GM19035 (cell line): ENCODE measurements around the gene PCBP3.
"Not testable (repeated sequence)": the region's sequence is repeated elsewhere in the genome, so short reads cannot be mapped to it uniquely, and the experiment has no call there.

ENCODE experiments used
- ATAC-seq: cut with Tn5 transposase; IDR thresholded peaks from one replicate; pipeline ENCODE4 v1.9.1; 2021; ENCODE audit not compliant: unreplicated experiment

PCBP3 gene

DNA sequence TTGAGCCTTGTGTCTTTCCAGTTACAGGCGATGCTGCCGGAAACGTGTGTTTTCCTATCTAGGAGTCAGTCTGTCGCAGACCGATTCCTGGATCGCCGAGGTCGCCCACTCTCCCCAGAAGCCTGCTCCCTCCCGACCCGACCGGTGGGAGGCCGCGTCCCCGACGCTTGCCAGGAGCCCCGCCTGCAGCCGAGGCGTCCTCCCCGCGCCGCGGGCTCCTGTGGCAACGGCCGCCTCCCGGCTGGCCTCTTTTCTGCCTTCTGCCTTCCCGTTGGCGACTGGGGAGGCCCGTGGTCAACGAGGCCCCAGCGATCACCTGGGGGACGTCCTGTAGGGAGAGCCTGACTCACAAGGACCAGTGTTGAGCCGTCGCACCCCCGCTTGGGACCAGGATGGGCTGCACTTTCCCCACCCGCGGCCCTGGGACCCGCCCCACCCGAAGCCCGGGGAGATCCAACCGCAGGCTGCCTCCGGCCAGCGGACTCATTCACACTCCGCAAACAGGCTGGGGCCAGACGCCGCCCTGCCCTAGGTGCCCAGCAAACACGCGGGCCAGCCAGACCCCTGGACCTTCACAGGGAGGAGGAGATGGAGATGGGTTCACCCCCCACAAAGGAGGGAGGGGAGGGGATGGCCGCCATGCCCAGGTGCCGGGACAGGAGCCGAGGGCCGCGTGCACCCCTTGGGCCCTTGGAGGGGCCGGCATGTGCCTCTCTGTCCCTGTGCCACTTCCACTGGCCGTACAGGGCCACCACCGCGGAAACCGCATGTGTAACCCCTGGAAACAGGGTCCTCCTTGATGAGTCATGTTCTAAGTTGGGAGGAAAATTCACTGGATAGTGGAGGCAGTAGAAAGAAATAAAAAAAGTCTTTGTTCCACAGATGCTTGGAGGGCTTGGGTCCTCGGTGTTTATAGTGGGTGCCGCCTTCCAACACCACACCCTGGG is 330.8 kb downstream of the PCBP3 start:
- ATAC-seq, result no peak

DNA sequence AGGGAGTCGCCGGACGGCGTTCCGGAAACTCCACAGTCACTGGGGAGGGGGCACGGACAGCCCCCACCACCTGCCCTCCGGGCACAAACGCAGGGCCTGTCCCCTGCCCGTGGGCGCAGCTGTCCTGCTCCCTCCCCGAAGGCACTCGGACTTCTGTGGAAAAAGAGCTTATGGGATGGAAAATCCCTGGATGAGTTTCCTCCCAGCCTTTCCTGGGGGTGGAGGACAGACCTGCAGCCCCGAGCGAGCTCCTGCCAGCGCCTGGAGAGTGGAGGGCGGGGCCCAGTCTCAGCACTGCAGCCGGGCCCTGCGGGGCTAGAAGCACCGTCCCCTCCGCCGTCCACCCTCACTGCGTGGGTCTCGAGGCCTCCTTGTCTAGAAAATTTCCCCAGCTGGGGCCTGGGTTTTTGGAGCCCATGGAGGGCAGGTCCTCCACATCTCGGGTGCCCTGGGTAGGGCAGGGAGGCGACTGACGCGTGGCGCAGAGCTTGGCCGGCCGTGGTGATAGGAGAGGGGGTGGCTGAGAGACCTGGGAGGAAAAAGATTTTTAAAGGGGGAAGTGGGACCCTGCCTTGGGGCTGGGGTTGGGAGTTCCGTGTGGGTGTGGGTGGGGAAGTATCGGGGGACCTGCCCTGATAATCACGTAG is 331.6 kb downstream of the PCBP3 start:
- ATAC-seq, result no peak

DNA sequence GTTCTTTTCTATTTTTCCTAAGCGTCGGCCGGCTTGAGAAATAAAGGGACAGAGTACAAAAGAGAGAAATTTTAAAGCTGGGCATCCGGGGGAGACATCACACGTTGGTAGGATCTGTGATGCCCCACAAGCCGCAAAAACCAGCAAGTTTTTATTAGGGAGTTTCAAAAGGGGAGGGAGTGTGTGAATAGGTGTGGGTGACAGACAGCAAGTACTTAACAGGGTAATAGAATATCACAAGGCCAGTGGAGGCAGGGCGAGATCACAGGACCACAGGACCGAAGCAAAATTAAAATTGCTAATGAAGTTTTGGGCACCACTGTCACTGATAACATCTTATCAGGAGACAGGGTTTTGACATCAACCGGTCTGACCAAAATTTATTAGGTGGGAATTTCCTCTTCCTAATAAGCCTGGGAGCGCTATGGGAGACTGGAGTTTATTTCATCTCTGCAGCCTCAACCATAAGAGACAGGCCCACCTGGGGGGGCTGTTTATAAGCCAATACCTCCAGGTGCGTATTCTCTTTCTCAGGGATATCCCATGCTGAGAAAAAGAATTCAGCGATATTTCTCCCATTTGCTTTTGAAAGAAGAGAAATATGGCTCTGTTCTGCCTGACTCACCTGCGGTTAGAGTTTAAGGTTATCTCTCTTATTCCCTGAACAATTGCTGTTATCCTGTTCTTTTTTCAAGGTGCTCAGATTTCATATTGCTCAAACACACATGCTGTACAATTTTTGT is 332.3 kb downstream of the PCBP3 start:
- not testable (repeated sequence) for ATAC-seq

DNA sequence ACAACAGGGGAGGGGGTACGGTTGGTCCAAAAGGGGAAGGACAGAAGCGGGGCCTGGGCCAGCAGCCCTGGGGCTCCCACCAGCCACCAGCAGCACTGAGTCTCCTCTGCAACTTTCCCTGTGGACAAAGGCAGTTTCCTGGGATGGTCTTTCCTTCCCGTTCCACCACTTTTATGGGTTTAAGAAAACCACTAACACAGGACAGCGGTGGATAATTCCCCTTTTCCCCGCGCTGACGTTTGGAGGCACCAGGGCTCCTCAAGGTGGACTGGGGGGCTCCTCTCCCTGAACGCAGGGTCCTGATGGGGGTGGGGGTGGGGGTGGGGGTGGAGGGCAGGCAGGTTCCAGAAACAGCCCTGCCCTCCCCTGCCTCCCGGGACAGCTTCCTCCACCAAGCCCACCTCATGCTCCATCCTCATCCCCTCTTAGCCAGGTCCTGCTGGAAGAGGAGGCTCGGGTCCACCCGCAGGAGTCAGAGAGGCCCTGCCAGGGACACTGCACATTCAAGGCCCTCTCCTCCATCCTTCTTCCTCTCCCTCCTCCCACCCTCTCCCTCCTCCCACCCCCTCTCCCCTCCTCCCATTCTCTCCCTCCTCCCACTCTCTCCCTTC is 333.3 kb downstream of the PCBP3 start:
- ATAC-seq, result no peak

DNA sequence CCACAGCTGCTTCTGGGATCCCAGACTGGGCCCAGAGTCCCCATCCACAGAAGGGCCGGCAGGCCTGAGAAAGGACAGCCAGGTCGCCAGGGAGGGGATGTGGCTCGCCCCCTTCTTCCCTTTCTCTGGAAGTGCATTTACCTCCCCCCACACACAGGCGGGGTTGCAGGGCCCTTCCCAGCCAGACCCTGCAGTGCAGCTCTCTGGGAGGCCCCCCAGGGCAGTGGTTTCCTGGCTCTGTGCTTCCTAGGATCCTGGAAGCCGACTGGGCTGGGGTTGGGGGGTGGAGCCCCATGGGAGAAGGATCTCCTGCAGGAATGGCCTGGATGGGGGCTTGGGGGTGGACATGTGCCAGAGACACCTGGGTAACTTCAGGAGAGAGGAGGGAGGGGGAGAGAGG is 333.9 kb downstream of the PCBP3 start:
- no peak for ATAC-seq

DNA sequence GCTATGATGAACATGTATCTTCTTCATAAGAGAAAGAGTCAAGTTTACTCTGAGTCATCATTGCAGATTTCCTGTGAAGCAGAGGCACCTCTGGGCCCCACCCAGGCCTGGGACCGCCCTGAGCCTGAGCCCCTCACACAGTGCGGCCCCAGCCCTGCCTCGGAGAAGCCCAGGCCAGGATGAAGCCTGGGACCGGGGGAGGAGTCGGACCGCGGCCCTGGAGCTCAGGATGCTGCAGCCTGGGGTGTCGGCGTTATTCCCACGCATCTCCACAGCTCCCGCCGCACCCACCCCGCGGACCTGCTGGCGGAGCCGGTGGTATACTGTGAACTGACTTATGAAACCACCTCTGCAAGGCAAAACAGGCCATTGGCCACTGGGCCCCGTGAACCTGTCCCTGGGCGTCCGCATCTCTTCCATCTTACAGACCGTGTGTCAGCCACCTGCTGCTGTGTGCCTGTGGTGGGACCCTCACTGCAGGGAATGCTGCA is 335.7 kb downstream of the PCBP3 start:
- no peak for ATAC-seq

DNA sequence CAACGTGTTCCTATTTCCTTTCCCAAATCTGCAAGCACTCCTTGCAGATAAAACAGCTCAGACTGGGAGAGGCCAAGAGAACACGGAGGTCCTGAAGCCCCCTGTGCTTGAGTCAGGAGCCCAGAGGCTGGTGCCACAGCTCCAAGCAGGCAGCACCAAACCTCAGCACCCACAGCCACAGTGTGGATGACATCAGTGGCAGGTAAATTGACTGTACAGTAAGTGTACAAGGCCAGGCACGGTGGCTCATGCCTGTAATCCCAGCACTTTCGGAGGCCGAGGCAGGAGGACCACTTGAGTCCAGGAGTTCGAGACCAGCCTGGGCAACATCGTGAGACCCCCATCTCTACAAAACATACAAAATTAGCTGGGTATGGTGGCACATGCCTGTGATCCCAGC is 336.1 kb downstream of the PCBP3 start:
- ATAC-seq, result no peak

DNA sequence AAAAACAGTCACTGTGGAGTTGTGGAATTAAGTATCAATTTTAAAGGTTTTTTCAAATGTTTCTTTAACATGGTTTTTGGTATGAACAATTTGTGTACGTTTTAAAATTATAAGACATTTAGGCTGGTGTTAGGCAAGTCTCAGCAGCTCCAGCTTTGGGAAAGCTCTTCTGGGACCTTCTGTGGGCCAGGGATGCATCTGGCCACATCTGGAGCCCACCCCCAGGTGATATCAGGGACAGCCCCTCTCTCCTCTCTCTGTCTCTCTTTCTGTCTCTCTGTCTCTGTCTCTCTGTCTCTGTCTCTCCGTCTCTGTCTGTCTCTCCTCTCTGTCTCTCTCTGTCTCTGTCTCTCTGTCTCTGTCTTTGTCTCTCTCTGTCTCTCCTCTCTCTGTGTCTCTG is 336.7 kb downstream of the PCBP3 start:
- no peak for ATAC-seq

DNA sequence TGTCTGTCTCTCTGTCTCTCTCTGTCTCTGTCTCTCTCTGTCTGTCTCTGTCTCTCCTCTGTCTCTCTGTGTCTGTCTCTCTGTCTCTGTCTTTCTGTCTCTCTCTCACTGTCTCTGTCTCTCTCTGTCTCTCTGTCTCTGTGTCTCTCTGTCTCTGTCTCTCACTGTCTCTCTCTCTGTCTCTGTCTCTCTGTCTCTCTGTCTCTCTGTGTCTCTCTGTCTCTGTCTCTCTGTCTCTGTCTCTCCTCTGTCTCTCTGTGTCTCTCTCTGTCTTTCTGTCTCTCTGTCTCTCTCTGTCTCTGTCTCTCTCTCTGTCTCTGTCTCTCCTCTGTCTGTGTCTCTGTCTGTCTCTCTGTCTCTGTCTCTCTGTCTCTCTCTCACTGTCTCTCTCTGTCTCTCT is 337.2 kb downstream of the PCBP3 start:
- no peak for ATAC-seq

DNA sequence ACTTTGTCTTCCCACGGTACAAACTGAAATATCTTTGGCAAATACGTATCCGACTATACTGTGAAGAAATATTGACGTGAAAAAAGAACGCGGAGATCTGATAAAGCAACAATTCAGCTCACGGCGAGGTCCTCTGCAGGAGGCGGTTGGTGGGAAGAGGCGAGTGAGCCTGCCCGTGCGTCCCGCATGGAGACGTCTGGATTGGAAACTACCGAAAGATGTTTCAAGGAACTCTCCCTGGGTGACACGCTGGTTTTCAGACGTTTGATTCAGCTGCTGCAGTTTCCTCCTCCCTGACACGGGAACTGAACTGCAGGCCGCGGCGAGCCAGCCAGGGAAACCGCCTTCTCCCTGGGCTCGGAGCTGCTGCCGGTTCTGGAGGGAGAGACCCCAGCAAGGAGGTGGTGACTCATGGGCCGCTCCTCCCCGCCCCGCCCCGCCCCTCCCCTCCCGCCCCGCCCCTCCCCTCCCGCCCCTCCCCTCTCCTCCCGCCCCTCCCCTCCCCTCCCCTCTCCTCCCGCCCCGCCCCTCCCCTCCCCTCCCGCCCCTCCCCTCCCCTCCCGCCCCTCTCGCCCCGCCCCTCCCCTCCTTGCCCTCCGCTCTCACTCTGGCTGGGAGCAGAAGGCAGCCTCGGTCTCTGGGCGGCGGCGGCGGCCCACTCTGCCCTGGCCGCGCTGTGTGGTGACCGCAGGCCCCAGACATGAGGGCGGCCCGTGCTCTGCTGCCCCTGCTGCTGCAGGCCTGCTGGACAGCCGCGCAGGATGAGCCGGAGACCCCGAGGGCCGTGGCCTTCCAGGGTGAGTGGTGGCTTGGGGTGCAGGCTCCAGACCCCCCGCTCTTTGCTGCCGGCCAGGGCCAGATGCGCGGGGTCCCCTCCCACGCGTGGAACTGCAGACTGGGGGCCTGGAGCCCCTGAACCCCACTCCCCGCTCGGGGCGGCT is 337.9 kb downstream of the PCBP3 start, which contains the start of gene COL6A1:
Gene COL6A1, plus strand, starts transcription at position 620 of the 941 bp plus-strand sequence. Its CDS starts 81 bp downstream, at position 701.
- ATAC-seq, result no peak

DNA sequence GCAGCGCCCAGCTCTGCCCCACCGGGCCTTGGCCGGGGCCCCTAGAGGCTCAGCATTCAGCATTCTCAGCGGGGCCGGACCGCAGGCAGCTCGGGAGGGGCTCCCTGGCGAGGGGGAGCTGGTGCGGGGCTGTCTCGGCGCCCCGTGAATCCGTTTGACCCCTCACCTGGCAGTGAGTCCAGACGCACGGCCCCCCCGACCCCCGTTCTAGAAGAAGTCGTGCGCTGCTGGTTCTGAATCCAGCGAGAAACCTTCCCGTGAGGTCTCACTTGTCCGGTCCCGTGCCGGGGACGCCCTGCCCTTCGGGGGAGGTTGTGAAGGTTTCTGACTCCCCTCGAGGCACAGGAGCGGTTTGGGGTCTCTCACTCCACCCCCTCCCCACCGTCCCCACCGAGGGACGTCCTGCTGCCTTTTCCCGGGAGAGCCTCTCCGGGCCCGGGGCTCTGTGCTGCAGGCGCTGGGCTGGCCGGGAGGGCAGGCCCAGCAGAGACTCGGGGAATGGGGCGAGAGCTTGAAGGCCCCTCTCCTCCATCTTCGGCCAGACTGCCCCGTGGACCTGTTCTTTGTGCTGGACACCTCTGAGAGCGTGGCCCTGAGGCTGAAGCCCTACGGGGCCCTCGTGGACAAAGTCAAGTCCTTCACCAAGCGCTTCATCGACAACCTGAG is 338.7 kb downstream of the PCBP3 start:
- ATAC-seq, result no peak

DNA sequence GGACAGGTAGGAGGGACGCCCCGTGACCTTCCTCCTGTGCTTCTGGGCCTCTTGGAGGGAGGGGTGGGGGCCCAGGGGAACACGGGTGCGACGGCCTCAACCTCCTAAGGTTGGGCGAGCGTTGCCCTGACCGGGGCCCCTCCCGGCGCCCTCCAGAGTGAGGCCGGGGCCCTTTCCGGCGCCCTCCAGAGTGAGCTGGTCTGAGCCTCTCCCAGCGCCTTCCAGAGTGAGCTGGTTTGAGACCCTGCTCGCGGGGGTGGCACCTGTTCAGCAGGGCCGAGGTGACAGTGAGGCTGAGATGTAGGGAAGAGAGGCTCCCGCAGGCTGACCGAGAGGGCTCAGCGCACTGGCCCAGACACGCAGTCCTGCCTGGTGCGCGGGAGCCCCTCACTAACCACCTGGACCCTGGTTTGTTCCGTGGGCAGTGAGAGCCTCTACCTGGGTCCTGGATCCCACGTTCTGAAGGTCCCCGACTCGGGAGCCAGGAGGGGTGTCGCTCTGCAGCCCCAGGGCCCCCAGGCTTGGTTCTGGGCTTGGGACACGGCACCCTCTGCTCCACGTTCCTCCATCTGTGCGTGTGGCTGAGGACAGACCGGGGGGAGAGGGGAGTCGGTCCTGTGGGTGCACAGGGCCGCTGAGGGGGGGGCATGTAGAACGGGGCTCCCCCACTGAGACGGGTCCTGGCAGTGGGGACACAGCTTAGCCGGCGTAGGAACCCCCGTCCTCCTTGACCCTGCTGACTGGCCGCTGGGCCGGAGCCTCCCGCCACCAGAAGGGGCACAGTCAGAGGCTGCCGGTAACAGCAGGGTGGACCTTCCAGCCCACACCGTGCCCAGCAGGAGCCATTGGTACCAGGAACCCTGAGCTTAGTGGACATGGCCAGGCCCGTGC is 339.5 kb downstream of the PCBP3 start:
- no peak for ATAC-seq

DNA sequence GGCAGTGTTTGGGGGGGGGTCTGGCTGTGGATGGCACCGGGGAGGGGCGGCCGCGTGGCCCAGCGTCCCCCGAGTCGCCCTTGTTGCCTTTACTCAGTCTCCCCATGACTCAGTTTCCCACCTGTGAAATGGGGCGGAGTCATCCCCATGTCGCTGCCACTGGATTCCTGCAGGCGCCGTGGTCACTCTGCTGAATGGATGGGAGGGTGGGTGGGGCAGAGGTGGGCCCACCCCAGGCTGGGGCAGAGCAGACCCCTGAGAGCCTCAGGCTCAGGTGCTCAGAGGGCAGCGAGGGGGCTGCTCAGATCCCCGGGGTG is 340.1 kb downstream of the PCBP3 start:
- ATAC-seq, result no peak

DNA sequence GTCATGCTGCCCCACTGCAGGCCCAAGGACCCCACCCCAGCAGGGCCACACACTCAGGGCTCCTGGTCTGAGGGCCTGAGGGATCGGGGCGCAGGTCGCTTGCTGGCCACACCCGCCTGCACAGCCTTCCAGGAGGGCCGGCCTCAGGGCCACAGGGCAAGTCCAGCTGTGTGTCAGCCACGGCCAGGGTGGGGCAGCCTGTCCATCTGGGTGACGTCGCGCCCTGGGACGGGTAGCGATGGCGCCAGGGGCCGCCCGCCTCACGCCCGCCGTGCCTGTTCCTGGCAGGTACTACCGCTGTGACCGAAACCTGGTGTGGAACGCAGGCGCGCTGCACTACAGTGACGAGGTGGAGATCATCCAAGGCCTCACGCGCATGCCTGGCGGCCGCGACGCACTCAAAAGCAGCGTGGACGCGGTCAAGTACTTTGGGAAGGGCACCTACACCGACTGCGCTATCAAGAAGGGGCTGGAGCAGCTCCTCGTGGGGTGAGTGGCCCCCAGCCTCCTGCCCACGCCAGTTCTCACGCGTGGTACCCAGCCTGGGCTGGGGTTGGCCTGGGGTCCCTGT is 340.5 kb downstream of the PCBP3 start:
- no peak for ATAC-seq

DNA sequence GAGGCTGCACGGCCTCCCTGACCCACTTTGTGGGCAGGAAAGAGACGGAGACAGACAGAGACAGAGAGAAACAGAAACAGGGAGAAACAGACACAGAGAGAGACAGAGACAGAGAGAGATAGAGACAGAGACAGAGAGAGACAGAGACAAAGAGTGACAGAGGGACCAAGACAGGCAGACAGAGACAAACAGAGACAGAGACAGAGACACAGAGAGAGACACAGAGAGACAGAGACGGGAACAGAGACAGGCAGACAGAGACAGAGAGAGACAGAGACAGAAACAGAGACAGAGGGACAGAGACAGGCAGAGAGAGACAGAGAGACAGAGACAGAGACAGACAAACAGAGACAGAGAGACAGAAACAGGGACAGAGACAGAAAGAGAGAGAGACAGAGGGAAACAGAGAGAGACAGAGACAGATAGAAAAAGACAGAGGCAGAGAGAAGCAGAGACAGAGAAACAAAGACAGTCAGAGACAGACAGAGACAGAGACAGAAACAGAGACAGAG is 341.1 kb downstream of the PCBP3 start:
- no peak for ATAC-seq

DNA sequence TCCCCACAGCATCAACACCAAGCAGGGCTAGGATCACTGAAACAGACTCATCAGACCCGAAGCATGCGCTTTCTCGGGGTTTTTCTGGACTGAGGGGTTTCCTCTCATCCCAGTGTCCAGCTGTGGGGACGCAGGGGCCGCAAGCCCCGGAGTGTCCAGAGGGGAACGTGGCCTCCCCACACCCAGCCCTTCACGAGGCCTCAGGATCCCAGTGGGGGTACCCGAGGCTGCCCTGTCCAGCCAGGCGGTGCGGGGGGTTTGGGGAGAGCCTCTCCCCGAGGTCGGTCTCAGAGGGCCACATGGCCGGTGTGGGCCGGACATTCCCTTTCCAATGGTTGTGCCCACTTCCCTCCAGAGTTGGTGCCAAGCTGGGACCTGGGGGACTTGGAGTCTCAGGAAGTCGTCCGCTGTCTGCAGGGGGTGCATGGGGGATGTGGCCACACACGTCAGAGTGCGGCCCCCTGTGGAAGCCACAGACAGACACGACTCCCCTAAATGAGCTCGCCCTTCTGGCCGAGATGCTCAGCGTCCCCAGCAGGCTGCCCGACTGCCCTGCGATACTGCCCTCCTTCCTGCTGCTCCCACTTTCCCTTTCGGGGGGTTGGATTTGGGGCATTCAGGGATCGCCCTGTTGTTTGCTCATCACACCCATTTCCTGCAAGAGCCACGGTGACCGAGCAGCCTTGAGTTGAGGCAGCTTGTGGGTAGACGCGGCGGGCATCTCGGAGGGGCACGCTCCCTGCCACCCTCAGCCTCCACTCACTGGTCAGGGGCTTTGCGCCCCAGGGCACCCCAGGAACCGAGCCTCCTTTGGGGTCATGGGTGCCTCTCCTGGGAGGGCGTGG is 342.2 kb downstream of the PCBP3 start:
- no peak for ATAC-seq
